ENCODE data around the gene TRAP1.
"Not testable (repeated sequence)": the region's sequence is repeated elsewhere in the genome, so short reads cannot be mapped to it uniquely, and the experiment has no call there.

TRAP1 gene

DNA sequence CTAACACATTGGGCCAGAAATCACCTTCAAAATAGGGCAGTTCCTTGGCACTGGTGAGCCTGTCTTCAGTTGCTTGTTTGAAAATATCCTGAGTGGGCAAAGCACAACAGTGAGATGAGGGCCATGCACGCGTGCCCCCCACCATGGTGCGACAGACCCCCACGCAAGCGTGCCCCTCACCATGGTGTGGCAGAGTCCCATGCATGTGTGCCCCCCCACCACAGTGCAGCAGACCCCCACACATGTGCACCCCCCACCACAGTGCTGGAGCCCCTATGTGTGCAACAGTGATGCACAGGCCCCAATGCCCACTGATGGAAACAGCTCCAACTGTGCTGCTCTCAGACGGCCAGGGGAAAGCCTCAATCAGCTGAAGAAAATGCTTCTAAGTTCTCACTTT lies 18.8 kb upstream of the TRAP1 start:
- DNase-seq (ENCODE audit: low spot score) = no peak

DNA sequence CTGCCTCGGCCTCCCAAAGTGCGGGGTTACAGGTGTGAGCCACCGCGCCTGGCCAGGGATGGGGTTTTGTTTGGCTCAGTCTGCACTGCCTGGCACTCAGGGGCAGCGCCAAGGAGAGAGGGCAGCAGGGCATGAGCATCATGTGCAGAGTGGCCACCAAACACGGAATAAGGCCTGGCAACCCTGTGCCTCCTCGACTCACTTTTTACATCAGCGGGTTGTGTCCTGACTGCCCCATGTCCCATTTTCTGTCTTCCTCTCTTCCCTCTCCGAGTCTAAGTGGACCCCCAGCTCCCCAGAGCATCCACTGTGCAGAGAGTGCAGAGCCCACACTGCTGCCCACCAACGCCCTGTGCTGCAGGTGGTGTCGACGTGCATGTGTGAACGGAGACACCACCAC lies 18.2 kb upstream of the TRAP1 start:
- no peak for DNase-seq (ENCODE audit: low spot score)

DNA sequence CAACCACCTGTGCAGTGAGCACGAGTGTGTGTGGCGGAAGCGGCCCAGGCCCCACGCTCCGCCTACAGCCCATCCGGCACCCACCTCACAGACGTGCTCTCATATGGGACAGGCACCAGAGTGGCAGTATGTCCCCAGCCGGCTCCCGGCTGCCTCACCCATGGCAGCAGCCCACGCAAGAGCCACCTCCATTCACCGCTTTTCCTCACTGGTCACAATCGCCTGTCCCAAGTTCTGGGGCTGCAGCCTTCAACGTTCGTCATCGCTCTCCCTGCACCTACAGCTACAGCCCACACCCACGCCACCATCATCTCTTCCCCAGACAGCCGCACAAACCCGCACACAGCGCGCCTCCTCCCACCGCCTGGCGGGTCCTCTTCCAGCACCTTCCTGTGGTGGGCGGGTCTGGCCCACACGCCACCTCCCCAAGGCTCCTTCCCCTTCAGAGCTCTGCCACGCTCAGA lies 17.5 kb upstream of the TRAP1 start:
- DNase-seq (ENCODE audit: low spot score) = no peak

DNA sequence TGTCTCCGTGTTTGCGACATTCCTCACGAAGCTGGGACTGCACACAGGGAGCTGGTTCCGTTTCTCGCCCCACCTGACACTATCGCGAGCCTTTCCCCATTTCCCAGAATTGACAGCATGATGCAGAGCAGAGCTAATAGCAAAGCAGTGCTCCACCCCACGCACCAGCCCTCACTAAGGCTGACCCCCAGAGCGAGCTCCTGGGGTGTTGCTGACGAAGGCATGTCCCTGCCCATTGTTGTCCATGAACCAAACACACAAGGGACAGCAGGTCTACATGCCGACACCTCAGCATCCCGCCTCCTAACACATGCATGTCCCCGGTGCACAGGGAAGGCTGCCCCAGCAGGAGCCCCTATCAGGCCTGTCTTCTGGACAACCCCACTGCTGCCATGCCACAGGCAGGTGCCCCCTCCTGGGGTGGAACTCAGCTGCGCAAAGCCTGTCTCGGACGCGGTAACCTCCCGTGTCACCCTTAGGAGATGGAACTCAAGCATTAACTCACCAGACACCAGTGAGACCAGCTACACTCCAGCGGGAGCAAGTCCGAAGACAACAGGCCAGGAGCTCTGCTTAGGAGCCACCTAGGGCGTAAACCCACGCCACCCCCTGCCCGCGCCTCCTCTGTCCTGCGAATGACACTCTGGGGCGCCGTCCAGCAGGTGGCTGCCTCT lies 16.9 kb upstream of the TRAP1 start:
- no peak for DNase-seq (ENCODE audit: low spot score)

DNA sequence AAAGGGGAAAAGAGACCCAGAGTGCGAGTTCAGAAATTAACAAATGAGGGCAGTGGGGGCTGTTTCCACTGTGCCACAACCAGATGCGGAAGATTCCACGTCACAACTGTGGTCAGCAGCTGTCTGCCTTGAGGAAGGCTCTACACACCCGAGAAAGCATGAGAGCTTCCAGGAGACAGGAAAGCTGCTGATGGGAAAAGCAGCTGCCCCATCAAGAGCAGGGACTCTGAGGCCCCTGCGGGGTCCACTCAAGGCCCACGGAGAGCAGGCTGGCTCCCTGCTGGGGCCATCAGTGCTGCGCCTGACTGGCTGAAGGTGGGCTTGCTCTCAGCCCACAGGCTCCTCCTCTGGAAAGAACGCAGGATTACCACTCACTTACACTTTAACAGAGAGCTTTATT lies 14.8 kb upstream of the TRAP1 start:
- DNase-seq (ENCODE audit: low spot score) = no peak

DNA sequence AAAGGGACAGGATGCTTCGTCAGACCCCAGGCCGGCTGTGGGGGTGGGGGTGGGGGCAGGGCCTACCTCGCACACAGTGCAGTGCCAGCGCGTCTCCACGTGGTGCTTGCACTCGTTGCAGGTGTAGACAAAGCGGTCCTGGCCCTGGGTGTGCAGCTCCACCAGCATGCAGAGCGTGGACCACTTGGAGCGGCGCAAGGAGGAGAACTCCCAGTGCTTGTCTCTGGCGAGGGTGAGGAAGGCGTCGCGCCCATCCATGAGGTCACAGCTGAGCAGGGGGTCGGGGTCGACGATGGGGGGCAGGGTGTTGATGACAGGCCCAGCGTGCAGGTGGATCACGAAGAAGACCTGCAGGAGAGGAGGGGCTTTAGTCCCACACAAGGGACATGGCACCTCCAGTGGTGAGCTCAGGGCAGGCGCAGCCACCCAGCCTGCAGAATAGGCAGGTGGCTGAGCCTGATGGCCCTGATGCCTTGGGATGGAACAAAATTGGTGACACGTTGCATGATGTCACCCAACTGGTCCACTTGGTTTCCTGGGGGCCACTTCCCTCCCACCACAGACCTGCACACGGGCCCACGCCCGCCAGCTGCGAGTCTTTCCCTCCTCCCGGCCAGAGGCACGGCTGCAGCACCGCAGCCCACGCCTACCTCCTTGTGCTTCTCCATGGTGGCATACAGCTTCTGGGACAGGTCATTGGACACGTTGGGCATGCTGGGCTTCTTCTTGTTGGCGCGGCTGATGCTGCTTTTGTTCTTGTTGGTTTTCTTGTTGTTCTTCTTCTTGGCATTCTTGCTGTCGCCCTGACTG lies 14.0 kb upstream of the TRAP1 start:
- DNase-seq (ENCODE audit: low spot score) = no peak

DNA sequence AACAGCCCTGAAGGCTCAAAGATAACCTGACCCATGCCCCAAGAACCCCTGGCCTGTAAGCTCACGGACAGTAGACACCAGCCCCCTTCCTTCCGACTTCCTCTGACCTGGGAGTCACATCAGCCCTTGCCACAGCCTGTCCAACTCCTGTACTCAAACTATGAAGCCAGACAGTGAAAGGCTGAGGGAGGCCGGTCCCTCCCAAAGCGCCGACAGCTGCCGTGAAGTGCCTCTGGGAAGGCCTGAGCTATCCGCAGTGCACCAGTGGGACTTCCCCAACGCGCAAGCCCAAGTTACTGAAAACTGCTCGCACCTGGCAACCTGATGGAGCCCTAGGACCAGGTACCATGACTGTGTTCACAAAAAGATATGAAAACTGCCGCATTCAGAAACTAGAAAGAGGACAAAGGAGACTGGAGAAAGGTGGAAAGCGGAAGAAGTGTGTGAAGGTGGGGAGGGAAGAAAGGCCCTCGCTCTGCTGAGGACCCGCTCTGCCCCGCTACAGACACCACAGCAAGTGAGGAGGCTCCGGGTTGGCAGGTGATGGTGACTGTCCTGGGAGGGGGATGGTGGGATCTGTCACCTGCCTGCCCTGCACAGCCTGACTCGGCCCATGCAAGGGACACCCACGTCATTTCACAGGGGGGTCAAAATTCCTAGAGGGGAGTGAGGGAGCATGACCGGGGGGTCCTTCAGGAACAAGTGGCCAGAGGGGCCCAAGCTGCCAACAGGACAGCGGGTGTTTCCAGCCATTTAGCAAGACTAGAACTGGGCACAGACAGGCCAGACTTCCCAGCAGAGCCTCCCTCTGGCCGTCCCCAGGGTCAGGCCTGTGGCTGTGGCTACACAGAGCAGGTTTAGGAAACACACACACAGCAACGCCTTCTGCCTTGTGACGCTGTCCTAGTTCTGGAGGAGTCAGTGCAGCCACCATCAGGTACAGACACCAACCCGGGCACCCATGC lies 13.1 kb upstream of the TRAP1 start:
- no peak for DNase-seq (ENCODE audit: low spot score)

DNA sequence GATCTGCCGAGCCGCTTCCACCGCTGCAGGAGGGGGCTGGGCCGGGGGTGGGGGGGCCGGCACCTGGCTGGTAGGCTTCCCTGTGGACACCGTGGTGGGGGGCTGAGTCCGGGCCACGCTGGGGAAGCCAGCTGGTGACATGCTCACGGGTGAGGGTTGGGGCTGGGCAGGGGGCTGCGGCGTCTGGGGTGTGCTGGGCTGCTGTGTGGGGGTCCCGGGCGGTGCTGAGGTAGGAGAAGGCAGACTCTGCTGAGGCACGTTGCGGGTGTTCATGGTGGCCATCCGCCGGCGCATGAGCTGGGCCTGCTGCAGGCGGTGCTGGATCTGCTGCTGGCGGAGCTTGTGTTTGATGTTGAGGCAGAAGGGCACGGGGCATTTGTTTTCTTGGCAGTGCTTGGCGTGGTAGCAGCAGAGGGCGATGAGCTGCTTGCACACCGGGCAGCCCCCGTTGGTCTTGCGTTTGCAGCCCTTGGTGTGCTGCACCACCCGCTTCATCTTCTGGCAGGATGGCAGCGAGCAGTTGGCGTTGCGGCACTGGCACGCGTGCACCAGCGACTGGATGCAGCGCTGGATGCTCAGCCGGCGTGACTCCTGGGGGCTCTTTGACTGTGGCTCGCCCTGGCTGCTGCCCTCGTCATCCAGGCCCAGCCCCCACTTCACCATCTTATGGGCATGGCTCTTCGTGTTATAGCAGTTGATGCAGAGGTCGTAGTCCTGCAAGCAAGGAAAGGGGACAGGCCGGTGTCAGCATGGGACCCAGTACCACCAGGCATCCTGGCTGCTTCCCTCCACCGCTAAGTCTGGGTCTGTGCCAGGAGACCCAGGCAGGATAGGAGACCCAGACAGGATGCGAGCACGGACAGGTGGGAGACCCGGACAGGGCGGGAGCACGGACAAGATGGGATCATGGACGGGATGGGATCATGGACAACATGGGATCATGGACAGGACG lies 12.1 kb upstream of the TRAP1 start:
- DNase-seq (ENCODE audit: low spot score) = no peak

DNA sequence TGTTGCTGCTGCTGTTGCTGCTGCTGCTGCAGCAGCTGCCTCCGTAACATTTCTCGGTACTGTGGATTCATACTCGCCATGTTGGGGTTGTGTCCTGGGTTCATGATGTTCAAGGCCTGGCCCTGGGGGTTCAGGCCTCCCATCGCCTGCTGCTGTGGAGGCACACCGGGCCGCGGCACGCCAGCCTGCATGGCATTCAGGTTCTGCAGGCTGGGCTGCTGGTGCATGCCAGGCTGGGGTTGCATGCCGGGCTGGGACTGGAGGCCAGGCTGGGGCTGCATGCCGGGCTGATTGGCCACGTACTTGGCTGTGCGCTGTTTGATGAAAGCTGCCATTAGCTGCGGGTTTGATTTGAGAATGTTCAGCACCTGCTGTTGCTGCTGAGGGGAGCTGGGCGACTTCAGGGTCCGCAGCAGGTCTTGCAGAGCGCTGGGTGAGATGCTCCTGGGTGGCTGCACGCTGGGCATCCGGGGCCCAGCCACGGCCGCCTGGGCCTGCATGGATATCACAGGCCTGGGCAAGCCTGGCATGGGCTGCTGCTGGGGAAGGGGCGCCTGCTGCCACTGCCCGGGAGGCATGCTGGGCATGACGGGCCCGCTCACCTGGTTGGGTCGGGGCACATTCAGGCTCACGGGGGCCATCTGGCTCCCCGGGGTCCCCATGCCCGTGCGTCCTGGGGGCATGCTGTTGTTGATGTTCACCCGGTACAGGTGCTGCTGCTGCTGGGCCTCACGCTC lies 11.3 kb upstream of the TRAP1 start:
- DNase-seq (ENCODE audit: low spot score) = no peak

DNA sequence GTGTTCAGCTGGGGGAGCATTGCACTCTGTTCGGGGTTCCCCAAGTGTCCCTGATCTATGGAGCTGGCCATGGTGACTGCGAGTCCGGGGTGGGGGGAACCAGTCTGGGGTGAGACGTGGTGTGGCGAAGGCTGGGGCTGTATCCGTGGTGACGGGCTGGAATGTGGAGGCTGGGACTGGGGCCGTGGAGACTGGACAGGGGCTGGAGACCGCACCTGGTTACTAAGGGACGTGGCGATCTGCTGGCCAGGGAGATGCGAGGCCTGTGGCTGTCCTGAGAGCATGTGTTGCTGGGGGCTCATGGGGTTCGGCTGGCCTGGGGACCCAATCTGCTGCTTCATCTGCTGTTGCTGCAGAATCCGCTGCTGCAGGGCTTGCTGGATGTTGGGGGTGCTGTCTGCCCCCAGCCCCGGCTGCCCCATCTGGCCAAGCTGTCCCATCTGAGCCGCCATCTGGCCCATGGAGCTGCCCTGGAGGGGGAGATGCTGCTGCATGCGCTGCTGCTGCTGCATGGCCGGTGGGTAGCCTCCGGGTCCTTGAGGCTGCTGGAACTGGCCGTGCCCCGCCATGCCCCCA lies 10.6 kb upstream of the TRAP1 start:
- DNase-seq (ENCODE audit: low spot score) = no peak

DNA sequence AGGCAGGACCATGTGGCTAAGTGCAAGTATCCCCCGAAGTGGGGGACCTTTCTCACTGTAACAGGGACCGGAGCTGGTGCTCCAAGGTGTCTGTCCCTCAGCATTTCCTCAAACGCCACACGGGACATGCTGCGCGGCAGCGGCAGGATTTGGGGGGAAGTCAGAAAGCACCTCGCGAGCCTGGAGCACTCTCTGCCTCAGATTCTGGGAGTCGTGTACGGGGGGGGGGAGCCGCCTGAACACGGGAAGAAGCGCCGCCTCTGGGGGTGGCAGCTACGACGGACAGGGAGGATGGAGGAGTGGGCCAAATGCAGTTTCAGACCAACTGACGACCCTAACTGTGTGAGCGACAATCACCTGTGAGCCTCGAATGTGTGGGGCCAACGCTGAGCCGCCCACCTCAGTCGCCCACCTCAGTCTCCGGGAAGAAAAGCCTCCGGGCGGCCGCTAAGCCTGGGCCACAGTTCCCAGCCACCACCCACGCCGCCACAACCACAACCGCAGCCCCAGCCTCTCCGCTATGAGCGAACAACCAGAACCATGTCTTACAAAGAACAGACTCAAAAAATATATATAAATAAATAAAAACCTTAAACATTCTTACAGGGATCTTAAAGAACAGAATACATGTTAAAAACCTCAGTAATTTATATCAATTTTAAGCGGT lies 8.8 kb upstream of the TRAP1 start:
- no peak for DNase-seq (ENCODE audit: low spot score)

DNA sequence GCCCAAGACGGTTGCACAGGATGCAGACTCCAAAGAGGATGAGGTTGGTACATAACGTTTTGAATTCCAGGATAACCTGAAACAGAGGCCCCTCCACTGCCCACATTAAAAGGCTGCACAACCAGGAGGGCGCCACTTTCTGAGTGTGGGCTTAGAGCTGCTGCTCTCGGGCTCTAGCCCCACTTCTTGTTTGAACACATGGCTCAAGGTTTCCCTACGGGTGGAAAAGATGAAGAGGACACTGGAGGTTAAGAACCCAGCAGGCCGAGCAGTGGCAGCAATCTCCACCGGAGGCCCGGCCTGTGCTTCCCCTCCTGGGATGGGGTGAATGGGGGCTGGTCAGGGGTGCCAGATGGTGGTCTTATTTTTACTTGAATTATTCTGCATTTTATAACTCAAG lies 8.0 kb upstream of the TRAP1 start:
- no peak for DNase-seq (ENCODE audit: low spot score)

DNA sequence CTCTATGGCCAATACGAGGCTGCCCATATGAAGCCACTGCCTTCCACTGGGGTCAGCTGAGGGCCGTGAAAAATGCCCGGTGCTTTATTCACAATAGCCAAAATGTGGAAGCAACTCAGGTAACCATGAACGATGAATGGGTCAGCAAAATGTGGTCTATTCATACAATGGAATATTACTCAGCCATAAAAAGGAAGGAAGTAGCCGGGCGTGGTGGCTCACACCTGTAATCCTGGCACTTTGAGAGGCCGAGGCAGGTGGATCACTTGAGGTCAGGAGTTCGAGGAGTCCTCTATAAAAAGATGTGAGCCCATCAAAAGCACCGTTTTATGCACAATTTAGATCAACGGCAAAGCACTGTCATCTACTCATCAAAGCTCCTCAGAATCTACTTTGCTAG lies 5.2 kb upstream of the TRAP1 start:
- no peak for DNase-seq (ENCODE audit: low spot score)

DNA sequence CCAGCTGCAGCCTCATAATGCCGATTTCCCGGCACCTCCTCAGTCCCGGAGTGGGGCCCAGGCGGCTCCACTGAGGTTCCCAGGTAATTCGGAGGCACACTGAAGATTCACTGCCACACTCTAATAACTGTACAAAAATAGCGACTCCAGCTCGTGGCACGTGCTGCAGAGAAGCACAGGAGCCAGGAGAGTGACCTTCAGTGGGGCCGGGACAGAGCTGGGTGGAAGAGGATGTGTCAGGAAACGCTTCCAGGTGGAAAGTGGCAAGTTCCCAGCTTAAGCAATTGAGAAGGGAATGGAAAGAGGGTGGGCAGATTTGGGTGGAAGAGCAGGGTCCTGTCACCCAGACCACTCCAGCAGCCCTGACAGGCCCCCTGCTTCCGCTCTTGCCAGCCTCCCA lies 3.1 kb upstream of the TRAP1 start:
- DNase-seq (ENCODE audit: low spot score) = no peak

DNA sequence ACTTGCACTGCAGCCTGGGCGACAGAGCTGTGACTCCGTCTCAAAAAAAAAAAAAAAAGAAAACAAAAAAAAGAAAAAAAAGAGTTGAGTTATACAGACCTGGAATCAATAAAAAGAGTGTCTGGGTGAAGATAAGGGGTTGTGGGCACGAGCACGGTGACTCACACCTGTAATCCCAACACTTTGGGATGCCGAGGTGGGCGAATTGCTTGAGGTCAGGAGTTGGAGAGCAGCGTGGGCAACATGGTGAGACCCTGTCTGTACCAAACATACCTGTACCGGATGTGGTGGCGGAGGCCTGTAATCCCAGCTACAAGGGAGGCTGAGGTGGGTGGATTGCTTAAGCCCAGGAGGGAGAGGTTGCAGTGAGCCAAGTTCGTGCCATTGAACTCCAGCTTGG lies 1.3 kb upstream of the TRAP1 start:
- no peak for DNase-seq (ENCODE audit: low spot score)

DNA sequence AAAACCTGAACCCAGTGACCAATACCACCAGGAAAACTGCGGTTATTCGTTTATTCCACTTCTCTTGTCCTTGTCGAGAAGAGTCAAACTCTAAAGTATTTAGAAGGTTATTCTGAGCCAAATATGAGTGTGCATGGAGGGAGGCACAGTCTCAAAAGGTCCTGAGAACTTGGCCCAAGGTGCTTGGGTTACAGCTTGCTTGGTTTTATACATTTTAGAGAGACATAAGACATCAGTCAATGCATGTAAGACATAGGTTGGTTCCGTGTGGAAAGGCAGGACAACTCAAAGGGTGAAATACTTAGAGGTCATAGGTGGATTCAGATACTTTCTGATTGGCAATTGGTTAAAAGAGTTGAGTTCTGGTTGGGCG lies 681 bp upstream of the TRAP1 start:
- no peak for DNase-seq (ENCODE audit: low spot score)

DNA sequence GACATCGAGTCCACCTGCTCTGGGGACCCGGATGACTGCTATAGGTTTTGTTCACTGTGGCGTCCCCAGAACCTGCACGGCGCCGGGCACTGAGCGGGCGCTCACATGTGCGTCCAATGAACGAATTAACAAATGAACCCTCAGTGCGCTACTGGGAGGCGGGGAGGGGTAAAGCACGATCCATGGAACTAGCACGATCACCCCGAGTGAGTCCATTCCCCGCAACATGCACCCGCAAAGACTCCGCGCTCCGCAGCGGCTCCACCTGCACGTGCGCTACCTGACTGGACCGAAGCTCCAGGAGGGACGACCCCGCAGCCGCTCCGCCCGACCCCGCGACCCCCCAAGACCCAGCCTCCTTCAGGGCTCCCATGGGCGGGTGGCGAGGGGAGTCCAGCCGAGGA lies 491 bp downstream of the TRAP1 start:
- no peak for DNase-seq (ENCODE audit: low spot score)

DNA sequence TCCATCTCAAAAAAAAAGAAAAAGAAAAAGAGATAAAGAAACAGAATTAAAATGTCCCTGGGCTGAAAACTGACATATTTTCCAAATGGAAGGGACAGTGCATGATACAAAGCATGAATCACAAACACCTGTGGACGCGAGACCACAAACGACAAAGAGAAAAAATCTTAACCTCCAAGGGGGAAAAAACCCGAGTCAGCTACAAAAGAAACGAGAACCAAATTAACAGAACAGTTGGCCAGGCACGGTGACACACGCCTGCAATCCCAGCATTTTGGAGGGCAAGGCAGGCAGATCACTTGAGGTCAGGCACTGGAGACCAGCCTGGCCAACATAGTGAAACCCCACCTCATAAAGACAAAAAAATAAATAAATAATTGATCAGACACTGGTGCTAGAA lies 1.9 kb downstream of the TRAP1 start:
- DNase-seq (ENCODE audit: low spot score) = no peak

DNA sequence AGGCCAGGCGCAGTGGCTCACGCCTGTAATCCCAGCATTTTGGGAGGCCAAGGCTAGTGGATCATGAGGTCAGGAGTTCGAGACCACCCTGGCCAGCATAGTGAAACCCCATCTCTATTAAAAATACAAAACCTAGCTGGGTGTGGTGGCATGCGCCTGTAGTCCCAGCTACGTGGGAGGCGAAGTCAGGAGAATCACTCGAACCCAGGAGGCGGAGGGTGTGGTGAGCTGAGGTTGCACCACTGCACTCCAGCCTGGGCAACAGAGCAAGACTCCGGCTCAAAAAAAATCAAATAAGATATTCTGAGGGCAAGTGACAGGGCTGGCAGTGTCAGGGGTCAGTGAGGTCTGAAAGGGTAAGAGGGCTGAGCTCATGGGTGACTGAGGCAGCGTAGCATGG lies 2.9 kb downstream of the TRAP1 start:
- not testable (repeated sequence) for DNase-seq (ENCODE audit: low spot score)
